GM19452 (cell line): Measurements from ENCODE around the gene SAC3D1.
"Not testable (repeated sequence)": the region's sequence is repeated elsewhere in the genome, so short reads cannot be mapped to it uniquely, and the experiment has no call there.

Experiments
- ATAC-seq: cut with Tn5 transposase; IDR thresholded peaks from one replicate; pipeline ENCODE4 v1.9.1; 2021; ENCODE audit not compliant: unreplicated experiment

SAC3D1 gene

GRCh38 chr11:65023502-65023901 is 17.5 kb upstream of the SAC3D1 start:
- not testable (repeated sequence) for ATAC-seq

GRCh38 chr11:65026810-65027209 is 14.2 kb upstream of the SAC3D1 start:
- no peak for ATAC-seq

GRCh38 chr11:65027213-65028067 is 13.6 kb upstream of the SAC3D1 start, which contains the start of gene SNX15:
TSS of gene SNX15 (plus strand) at chr11:65027439. CDS start at chr11:65027538, 99 bp downstream.
- ATAC-seq, result peak; percentile 89

- ATAC-seq, result no peak
These were observed 8.8 kb upstream of the SAC3D1 start for GRCh38 chr11:65032216-65032615.

GRCh38 chr11:65034423-65034822 is 6.6 kb upstream of the SAC3D1 start:
- no peak for ATAC-seq

GRCh38 chr11:65035579-65035978 is 5.4 kb upstream of the SAC3D1 start:
- ATAC-seq, result no peak

- no peak for ATAC-seq
These were observed 4.1 kb upstream of the SAC3D1 start for GRCh38 chr11:65036931-65037330.

- ATAC-seq, result no peak
These were observed 527 bp upstream of the SAC3D1 start for GRCh38 chr11:65040520-65040846.

GRCh38 chr11:65042891-65043290 is 1.9 kb downstream of the SAC3D1 start:
- no peak for ATAC-seq

- ATAC-seq, result no peak
These were observed 3.0 kb downstream of the SAC3D1 start for GRCh38 chr11:65043881-65044501.

GRCh38 chr11:65045061-65045460 is 4.1 kb downstream of the SAC3D1 start:
- ATAC-seq, result no peak

- ATAC-seq, result no peak
These were observed 4.7 kb downstream of the SAC3D1 start for GRCh38 chr11:65045728-65046127.

GRCh38 chr11:65047581-65048422 is 6.8 kb downstream of the SAC3D1 start:
- ATAC-seq, result no peak

GRCh38 chr11:65051398-65051858 is 10.4 kb downstream of the SAC3D1 start:
- no peak for ATAC-seq

GRCh38 chr11:65053827-65054508 is 13.0 kb downstream of the SAC3D1 start:
- ATAC-seq, result no peak

GRCh38 chr11:65055538-65055937 is 14.5 kb downstream of the SAC3D1 start:
- ATAC-seq, result no peak

GRCh38 chr11:65056999-65057398 is 16.0 kb downstream of the SAC3D1 start:
- no peak for ATAC-seq

GRCh38 chr11:65057526-65057925 is 16.5 kb downstream of the SAC3D1 start:
- ATAC-seq, result no peak

GRCh38 chr11:65058012-65058411 is 17.0 kb downstream of the SAC3D1 start:
- no peak for ATAC-seq

- no peak for ATAC-seq
These were observed 17.5 kb downstream of the SAC3D1 start, which contains the start of gene NAALADL1 for GRCh38 chr11:65058419-65059054. TSS of gene NAALADL1 (minus strand) at chr11:65058553. CDS start at chr11:65058521, 32 bp downstream.
